ENCODE data around the gene TXNRD2. TPM values are rescaled to one million over a fixed set of nuclear protein-coding genes. Genes with fewer than 3 reads are reported as not detected.

Gene TXNRD2
- total RNA-seq, 4 donors from 2014 or later = 16.7 to 33.1 (median 20.3) TPM

- peak; percentile 20 for ATAC-seq
- Histone ChIP-seq H3K36me3 (peaks cover 0 to 16% of the 10 kb centered on the region in 2 donors), H3K27me3 (no peaks in the 10 kb centered on the region), H3K4me1 (peaks cover 0 to 20% (median 3%) of the 10 kb centered on the region in 3 donors), H3K27ac (peak overlapping the region in 2 of 4 donors; percentile 33 to 54), H3K9me3 (no peaks in the 10 kb centered on the region), H3K4me3 (no peak overlapping the region)
- 0% methylated on average over 1 of the region's 8 CpGs; no CpG with 5 or more reads in 1 of the 2 donors for WGBS, 2 donors (ENCODE audit: low coverage in 1 of 2)
- TF ChIP-seq EP300 (IDR thresholded peaks at IDR 0.05) = no peak
- TF ChIP-seq POLR2A (IDR thresholded peaks at IDR 0.05) = no peak
- no peak for TF ChIP-seq CTCF (IDR thresholded peaks at IDR 0.05)
- no peak for TF ChIP-seq POLR2AphosphoS5 (IDR thresholded peaks at IDR 0.05)
These were observed 96.4 kb downstream of the TXNRD2 start for GRCh38 chr22:19845054-19845722.

- H3K4me3 ChIP-seq = no peak overlapping the region
- no peaks in the 10 kb centered on the region for H3K27me3 ChIP-seq
- no peaks in the 10 kb centered on the region for H3K9me3 ChIP-seq
- peaks cover 0 to 9% of the 10 kb centered on the region in 2 donors for H3K36me3 ChIP-seq
- peaks cover 0 to 20% (median 3%) of the 10 kb centered on the region in 3 donors for H3K4me1 ChIP-seq
- peak overlapping the region in 3 of 4 donors; percentile 33 to 73 (median 60) for H3K27ac ChIP-seq
- ATAC-seq = peak; percentile 79
- no peak for TF ChIP-seq CTCF (IDR thresholded peaks at IDR 0.05)
- no peak for TF ChIP-seq EP300 (IDR thresholded peaks at IDR 0.05)
- TF ChIP-seq POLR2AphosphoS5 (IDR thresholded peaks at IDR 0.05) = no peak
- no peak for TF ChIP-seq POLR2A (IDR thresholded peaks at IDR 0.05)
- WGBS, 2 donors (ENCODE audit: low coverage in 1 of 2) = 51% methylated on average over 6 of the region's 18 CpGs; no CpG with 5 or more reads in 1 of the 2 donors
These were observed 97.1 kb downstream of the TXNRD2 start for GRCh38 chr22:19844377-19845053.

- H3K27me3 ChIP-seq = no peaks in the 10 kb centered on the region
- H3K9me3 ChIP-seq = no peaks in the 10 kb centered on the region
- H3K27ac ChIP-seq = peak overlapping the region in 3 of 4 donors; percentile 33 to 73 (median 60)
- H3K4me1 ChIP-seq = peaks cover 0 to 20% (median 3%) of the 10 kb centered on the region in 3 donors
- WGBS, 2 donors (ENCODE audit: low coverage in 1 of 2) = 40% methylated on average over 3 of the region's 11 CpGs; no CpG with 5 or more reads in 1 of the 2 donors
- H3K4me3 ChIP-seq = no peak overlapping the region
- H3K36me3 ChIP-seq = peaks cover 0 to 7% of the 10 kb centered on the region in 2 donors
- TF ChIP-seq CTCF (IDR thresholded peaks at IDR 0.05) (no peak), POLR2AphosphoS5 (IDR thresholded peaks at IDR 0.05) (no peak), EP300 (IDR thresholded peaks at IDR 0.05) (no peak), POLR2A (IDR thresholded peaks at IDR 0.05) (no peak)
- ATAC-seq = peak; percentile 28
These were observed 97.7 kb downstream of the TXNRD2 start for GRCh38 chr22:19843857-19844376.

GRCh38 chr22:19843107-19843856, 98.3 kb downstream of the TXNRD2 start:
- Histone ChIP-seq H3K36me3 (peaks cover 0 to 5% of the 10 kb centered on the region in 2 donors), H3K9me3 (no peaks in the 10 kb centered on the region), H3K4me1 (peaks cover 0 to 20% (median 3%) of the 10 kb centered on the region in 3 donors), H3K4me3 (no peak overlapping the region), H3K27me3 (no peaks in the 10 kb centered on the region), H3K27ac (peak overlapping the region in 3 of 4 donors; percentile 33 to 73 (median 60))
- 47 to 80% methylated on average over 2 of the region's 27 CpGs for WGBS, 2 donors (ENCODE audit: low coverage in 1 of 2)
- TF ChIP-seq POLR2A (IDR thresholded peaks at IDR 0.05) (no peak), EP300 (IDR thresholded peaks at IDR 0.05) (no peak), POLR2AphosphoS5 (IDR thresholded peaks at IDR 0.05) (no peak), CTCF (IDR thresholded peaks at IDR 0.05) (no peak)
- no peak for ATAC-seq
